K562 (cell line): ENCODE measurements around the gene FOXL2NB. TPM values are rescaled to one million over a fixed set of nuclear protein-coding genes. Genes with fewer than 3 reads are reported as not detected.

Experiments used
- BHLHE40 ChIP-seq: IDR thresholded peaks from 2 replicates; pipeline ENCODE4 v1.6.1; 2011; ENCODE audit warnings: low read length, improper control_type of control experiment
- CBX3 ChIP-seq, 2 experiments: IDR thresholded peaks; 1 replicate in 1 of 2; 2 replicates in 1 of 2; pipeline ENCODE4 v1.6.1; 2012; ENCODE audit warnings: inconsistent platforms in 2 of 2, low read length in 2 of 2, borderline replicate concordance in 1 of 2, control low read depth in 1 of 2
- ETV1 ChIP-seq: fragments of 450-650 bp; conservative IDR thresholded peaks from 2 replicates; pipeline ENCODE4 v1.6.1; 2016; ENCODE audit warnings: missing genetic modification characterization, control low read depth, low read depth, missing compliant biosample characterization
- GABPA ChIP-seq: fragments of 200-800 bp; sonication (Bioruptor generic); conservative IDR thresholded peaks from 2 replicates; pipeline ENCODE4 v1.6.1; 2016; ENCODE audit warnings: low read depth, missing genetic modification characterization, missing compliant biosample characterization
- GTF3C2 ChIP-seq: IDR thresholded peaks from 3 replicates; pipeline ENCODE4 v1.6.1; 2011; ENCODE audit warnings: borderline replicate concordance, mild to moderate bottlenecking, moderate library complexity; ENCODE audit not compliant: insufficient read length; ENCODE audit errors: extremely low read depth
- RNF2 ChIP-seq: sonication (generic); IDR thresholded peaks from 2 replicates; pipeline ENCODE4 v1.6.1; 2016
- SRF ChIP-seq, 2 experiments: fragments of 250-450, 450-650 bp in 1 of 2; sonication (Bioruptor Pico) in 1 of 2; sonication (generic) in 1 of 2; formaldehyde crosslinking; IDR thresholded peaks; 2 replicates each; pipeline versions ENCODE4 v1.5.0 to v1.5.1; 2020 to 2022; ENCODE audit warnings: mild to moderate bottlenecking in 1 of 2, missing genetic modification reagents in 1 of 2
- SRSF3 ChIP-seq: fragments of 200-400 bp; formaldehyde crosslinking; IDR thresholded peaks from 2 replicates; pipeline ENCODE4 v1.6.1; 2016; ENCODE audit warnings: mild to moderate bottlenecking, low read length, moderate library complexity; ENCODE audit not compliant: insufficient read depth
- TBP ChIP-seq: optimal IDR thresholded peaks from 2 replicates; pipeline ENCODE3; 2011; ENCODE audit warnings: low read depth, low read length, improper control_type of control experiment
- YY1 ChIP-seq, 3 experiments: IDR thresholded peaks; 2 replicates each; pipeline ENCODE4 v1.6.1; 2011; ENCODE audit warnings: low read length in 2 of 3, mild to moderate bottlenecking in 2 of 3, moderate library complexity in 2 of 3, borderline replicate concordance in 1 of 3, control low read depth in 1 of 3, low read depth in 1 of 3; ENCODE audit not compliant: insufficient read depth in 3 of 3, insufficient replicate concordance in 2 of 3, control insufficient read depth in 1 of 3, insufficient read length in 1 of 3; ENCODE audit errors: extremely low read depth in 1 of 3
- polyA plus RNA-seq, 8 experiments: library from polyadenylated mRNA; depleted of rRNA in 4 of 8; stranded (reverse) in 5 of 8; unstranded in 3 of 8; fragments of >200 nt; fragmentation: Nextera tagmentation in 2 of 8; fragmentation: Illumina TruSeq in 1 of 8; extraction: Ambion mirVana in 2 of 8; extraction: Trizol in 1 of 8; gene quantifications; 2 replicates each; pipeline versions ENCODE4 v1.2.1 to v1.2.3, GENCODE V29; 2011 to 2014; ENCODE audit warnings: inconsistent platforms in 1 of 8, missing spikeins in 1 of 8
- total RNA-seq, 7 experiments: library from RNA; depleted of rRNA in 6 of 7; stranded (reverse); fragments of >200 nt in 6 of 7; fragmentation: Illumina TruSeq in 2 of 7; extraction: Trizol in 2 of 7; gene quantifications; 2 replicates each; pipeline versions ENCODE4 v1.2.1 to v1.2.3, GENCODE V29; 2011 to 2021; ENCODE audit warnings: low replicate concordance in 1 of 7
- TF ChIP-seq, protein P1 (sequence below): fragments of 200-800 bp; sonication (Bioruptor generic); IDR thresholded peaks from 2 replicates; pipeline ENCODE4 v1.6.1; 2017; ENCODE audit warnings: missing genetic modification characterization, missing compliant biosample characterization

FOXL2NB gene
- total and polyA plus RNA-seq, 9 of the 15 experiments (the other 6 are each of a cell fraction or from before 2014, with no cell fraction given): 0.71 to 17.4 (median 9.0) TPM

- TF ChIP-seq GTF3C2 (no peak), GABPA (0 out of 2 replicates have a peak, but pooled peaks have one; percentile 39), ETV1 (tag) (peak; percentile 70), RNF2 (no peak), YY1 (IDR thresholded peaks at IDR 0.05; ENCODE audit: borderline replicate concordance in 1 of 3, control insufficient read depth in 1 of 3, extremely low read depth in 1 of 3, insufficient read depth in 3 of 3, insufficient read length in 1 of 3, insufficient replicate concordance in 2 of 3, low read depth in 1 of 3, low read length in 2 of 3) (peak in 1 of 3 experiments; percentile 31), BHLHE40 (peak; percentile 40), CBX3 (IDR thresholded peaks at IDR 0.05; ENCODE audit: borderline replicate concordance in 1 of 2, low read length in 2 of 2) (peak in 1 of 2 experiments; percentile 57; a peak in 1 of 3 replicates), SRSF3 (no peak), TBP (peak; percentile 41), SRF (CRISPR knock-in tag; IDR thresholded peaks at IDR 0.05) (0 out of 4 replicates have a peak, but pooled peaks of 1 of the 2 experiments have one; percentile 26)
- TF ChIP-seq, protein P1, sequence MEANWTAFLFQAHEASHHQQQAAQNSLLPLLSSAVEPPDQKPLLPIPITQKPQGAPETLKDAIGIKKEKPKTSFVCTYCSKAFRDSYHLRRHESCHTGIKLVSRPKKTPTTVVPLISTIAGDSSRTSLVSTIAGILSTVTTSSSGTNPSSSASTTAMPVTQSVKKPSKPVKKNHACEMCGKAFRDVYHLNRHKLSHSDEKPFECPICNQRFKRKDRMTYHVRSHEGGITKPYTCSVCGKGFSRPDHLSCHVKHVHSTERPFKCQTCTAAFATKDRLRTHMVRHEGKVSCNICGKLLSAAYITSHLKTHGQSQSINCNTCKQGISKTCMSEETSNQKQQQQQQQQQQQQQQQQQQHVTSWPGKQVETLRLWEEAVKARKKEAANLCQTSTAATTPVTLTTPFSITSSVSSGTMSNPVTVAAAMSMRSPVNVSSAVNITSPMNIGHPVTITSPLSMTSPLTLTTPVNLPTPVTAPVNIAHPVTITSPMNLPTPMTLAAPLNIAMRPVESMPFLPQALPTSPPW (CRISPR knock-in tag): peak; percentile 19; the same call in 1 of the 2 replicates
Measured at GRCh38 chr3:138935863-138936740, 10.9 kb upstream of the FOXL2NB start (continued).
